WERI-Rb-1 (cell line): ENCODE results near the gene ABCC4.
A peak's percentile ranks its signal among the peaks of the same experiment; 100 is the strongest.

Experiments used
- DNase-seq: peaks from one replicate; pipeline ENCODE4 v3.0.0-alpha.2; 2020
- H3K27ac ChIP-seq: fragments of 250-450 bp; sonication (Bioruptor Pico); 2 replicates; pipeline ENCODE4 v1.5.1; 2020; ENCODE audit warnings: mild to moderate bottlenecking, moderate library complexity
- H3K27me3 ChIP-seq: fragments of 250-450 bp; sonication (Bioruptor Pico); 2 replicates; pipeline ENCODE4 v1.5.1; 2021; ENCODE audit warnings: mild to moderate bottlenecking, low read depth, moderate library complexity; ENCODE audit not compliant: insufficient read depth, severe bottlenecking
- H3K36me3 ChIP-seq: fragments of 250-450 bp; sonication (Bioruptor Pico); 2 replicates; pipeline ENCODE4 v1.5.1; 2020; ENCODE audit warnings: mild to moderate bottlenecking, moderate library complexity
- H3K4me3 ChIP-seq: 2 replicates; pipeline ENCODE4 v1.5.1; 2011; ENCODE audit warnings: low read depth, mild to moderate bottlenecking, control low read depth, low read length
- H3K9me3 ChIP-seq: fragments of 250-450 bp; sonication (Bioruptor Pico); 2 replicates; pipeline ENCODE4 v1.5.1; 2021; ENCODE audit warnings: mild to moderate bottlenecking, moderate library complexity; ENCODE audit not compliant: severe bottlenecking
- CTCF ChIP-seq: IDR thresholded peaks from 2 replicates; pipeline ENCODE4 v1.5.1; 2011; ENCODE audit warnings: low read depth, mild to moderate bottlenecking, control low read depth, inconsistent platforms, low read length

The ABCC4 gene

DNA sequence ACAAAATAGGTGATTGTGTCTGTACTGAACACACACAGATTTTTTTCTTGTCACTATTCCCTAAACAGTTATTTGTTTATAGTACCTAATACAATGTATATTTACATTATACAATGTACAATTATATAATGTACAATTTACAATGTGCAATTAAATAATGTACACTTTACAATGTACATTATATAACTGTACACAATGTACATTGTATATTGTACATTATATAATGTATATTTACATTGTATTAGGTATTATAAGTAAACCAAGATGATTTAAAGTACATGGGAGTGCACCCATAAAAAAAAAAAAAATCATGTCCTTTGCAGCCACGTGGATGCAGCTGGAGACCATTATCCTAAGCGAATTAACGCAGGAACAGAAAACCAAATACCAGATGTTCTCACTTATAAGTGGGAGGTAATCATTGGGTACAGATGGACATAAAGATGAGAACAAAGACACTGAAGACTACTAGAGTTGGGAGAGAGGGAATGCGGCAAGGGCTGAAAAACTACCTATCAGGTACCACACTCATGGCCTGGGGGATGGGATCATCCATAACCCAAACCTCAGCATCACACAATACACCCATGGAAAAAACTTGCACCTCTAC is 68.1 kb downstream of the ABCC4 start:
- H3K9me3 ChIP-seq: no peaks in the 10 kb centered on the region
- no peaks in the 10 kb centered on the region for H3K27me3 ChIP-seq
- H3K4me3 ChIP-seq: no peak overlapping the region
- TF ChIP-seq CTCF: no peak
- H3K36me3 ChIP-seq: peaks cover 9% of the 10 kb centered on the region; the same call in 1 of the 2 replicates
- DNase-seq: no peak
- no peak overlapping the region for H3K27ac ChIP-seq

GRCh38 chr13:95231393-95231792 is 69.9 kb downstream of the ABCC4 start:
- Histone ChIP-seq H3K27ac (no peak overlapping the region), H3K4me3 (no peak overlapping the region), H3K27me3 (no peaks in the 10 kb centered on the region), H3K9me3 (no peaks in the 10 kb centered on the region), H3K36me3 (peaks cover 4% of the 10 kb centered on the region; the same call in 1 of the 2 replicates)
- no peak for DNase-seq
- TF ChIP-seq CTCF: no peak

- Histone ChIP-seq H3K36me3 (peaks cover 4% of the 10 kb centered on the region; the same call in 1 of the 2 replicates), H3K4me3 (no peak overlapping the region), H3K9me3 (no peaks in the 10 kb centered on the region), H3K27ac (no peak overlapping the region), H3K27me3 (no peaks in the 10 kb centered on the region)
- no peak for DNase-seq
- no peak for TF ChIP-seq CTCF
Observed at GRCh38 chr13:95229855-95230254, 71.4 kb downstream of the ABCC4 start.

DNA sequence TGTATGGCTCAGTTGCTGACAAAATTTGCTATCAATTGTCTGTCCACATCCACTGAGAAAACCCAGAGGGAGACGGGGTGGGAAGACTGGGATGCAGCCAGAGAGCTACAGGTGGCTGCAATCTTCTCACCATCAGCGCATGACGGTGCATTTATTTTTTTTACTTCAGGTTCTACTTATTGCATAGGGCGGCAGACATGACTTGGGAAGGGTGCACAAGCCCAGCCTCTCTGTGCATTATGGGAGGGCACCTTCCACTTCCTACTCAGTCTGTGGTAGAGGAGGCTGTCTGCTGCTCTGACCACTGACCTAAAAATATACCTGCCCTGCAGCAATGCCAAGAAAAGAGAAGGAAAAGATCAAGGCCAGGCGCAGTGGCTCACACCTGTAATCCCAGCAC is 73.1 kb downstream of the ABCC4 start:
- Histone ChIP-seq H3K36me3 (peaks cover 4% of the 10 kb centered on the region; the same call in 1 of the 2 replicates), H3K4me3 (no peak overlapping the region), H3K27me3 (no peaks in the 10 kb centered on the region), H3K9me3 (no peaks in the 10 kb centered on the region), H3K27ac (no peak overlapping the region)
- DNase-seq: no peak
- no peak for TF ChIP-seq CTCF

- Histone ChIP-seq H3K9me3 (no peaks in the 10 kb centered on the region), H3K27me3 (no peaks in the 10 kb centered on the region), H3K4me3 (no peak overlapping the region), H3K36me3 (peaks cover 4% of the 10 kb centered on the region; the same call in 1 of the 2 replicates), H3K27ac (peak overlapping the region; percentile 59)
- TF ChIP-seq CTCF: no peak
- no peak for DNase-seq
Observed at GRCh38 chr13:95226932-95227695, 74.1 kb downstream of the ABCC4 start.
